NT2/D1 (cell line): ENCODE measurements around the gene MAP1LC3B.

Experiments
- DNase-seq: peaks from one replicate; pipeline ENCODE4 v3.0.0-alpha.2; 2011; ENCODE audit warnings: low read depth, low spot score
- H3K27me3 ChIP-seq: 2 replicates; pipeline ENCODE4 v1.6.0; 2011; ENCODE audit warnings: mild to moderate bottlenecking; ENCODE audit not compliant: insufficient read length, insufficient read depth
- H3K36me3 ChIP-seq: 2 replicates; pipeline ENCODE4 v1.6.1; 2011; ENCODE audit warnings: mild to moderate bottlenecking, low read length, mixed read lengths; ENCODE audit not compliant: insufficient read depth, insufficient read length
- H3K4me1 ChIP-seq: 2 replicates; pipeline ENCODE4 v1.5.1; 2011; ENCODE audit not compliant: insufficient read depth, insufficient read length
- H3K4me3 ChIP-seq: 2 replicates; pipeline ENCODE4 v1.5.1; 2011; ENCODE audit warnings: low read depth; ENCODE audit not compliant: insufficient read length
- H3K9ac ChIP-seq: 2 replicates; pipeline ENCODE4 v1.6.0; 2011; ENCODE audit warnings: low read depth; ENCODE audit not compliant: insufficient read length
- H3K9me3 ChIP-seq: 2 replicates; pipeline ENCODE4 v1.5.1; 2011; ENCODE audit warnings: mild to moderate bottlenecking, low read length; ENCODE audit not compliant: insufficient read depth
- SUZ12 ChIP-seq: IDR thresholded peaks from 2 replicates; pipeline ENCODE4 v1.6.1; 2011; ENCODE audit not compliant: insufficient read length, insufficient read depth; ENCODE audit errors: extremely low read depth
- YY1 ChIP-seq: IDR thresholded peaks from 2 replicates; pipeline ENCODE4 v1.6.1; 2011; ENCODE audit not compliant: insufficient read length, insufficient read depth
- ZNF274 ChIP-seq: IDR thresholded peaks from 2 replicates; pipeline ENCODE4 v1.6.1; 2011; ENCODE audit warnings: mild to moderate bottlenecking, low read depth, low read length

MAP1LC3B gene

GRCh38 chr16:87434146-87434667 lies 42.1 kb downstream of the MAP1LC3B start:
- Histone ChIP-seq H3K9me3 (no peaks in the 10 kb centered on the region), H3K4me1 (peaks cover 4% of the 10 kb centered on the region), H3K36me3 (peaks cover 40% of the 10 kb centered on the region), H3K9ac (no peak overlapping the region), H3K4me3 (no peak overlapping the region), H3K27me3 (no peaks in the 10 kb centered on the region)
- no peak for DNase-seq
- TF ChIP-seq ZNF274: no peak
- no peak for TF ChIP-seq YY1
- no peak for TF ChIP-seq SUZ12

- peaks cover 29% of the 10 kb centered on the region for H3K36me3 ChIP-seq
- no peaks in the 10 kb centered on the region for H3K9me3 ChIP-seq
- H3K4me3 ChIP-seq: no peak overlapping the region
- TF ChIP-seq YY1 (no peak), ZNF274 (no peak), SUZ12 (no peak)
- H3K4me1 ChIP-seq: peaks cover 4% of the 10 kb centered on the region
- no peak overlapping the region for H3K9ac ChIP-seq
- DNase-seq: no peak
- H3K27me3 ChIP-seq: no peaks in the 10 kb centered on the region
Observed at GRCh38 chr16:87435372-87436224, 43.5 kb downstream of the MAP1LC3B start.

GRCh38 chr16:87436225-87437172 lies 44.4 kb downstream of the MAP1LC3B start:
- no peaks in the 10 kb centered on the region for H3K9me3 ChIP-seq
- no peak overlapping the region for H3K9ac ChIP-seq
- H3K4me1 ChIP-seq: peaks cover 4% of the 10 kb centered on the region
- DNase-seq: no peak
- H3K36me3 ChIP-seq: peaks cover 29% of the 10 kb centered on the region
- H3K27me3 ChIP-seq: no peaks in the 10 kb centered on the region
- TF ChIP-seq ZNF274: no peak
- TF ChIP-seq YY1: no peak
- TF ChIP-seq SUZ12: no peak
- no peak overlapping the region for H3K4me3 ChIP-seq

- Histone ChIP-seq H3K9ac (no peak overlapping the region), H3K4me1 (peaks cover 4% of the 10 kb centered on the region), H3K4me3 (no peak overlapping the region), H3K9me3 (no peaks in the 10 kb centered on the region), H3K27me3 (no peaks in the 10 kb centered on the region), H3K36me3 (peaks cover 29% of the 10 kb centered on the region)
- DNase-seq: no peak
- TF ChIP-seq YY1 (no peak), SUZ12 (no peak), ZNF274 (no peak)
Observed at GRCh38 chr16:87437327-87437726, 45.2 kb downstream of the MAP1LC3B start.

GRCh38 chr16:87437911-87438610 lies 45.9 kb downstream of the MAP1LC3B start:
- H3K27me3 ChIP-seq: no peaks in the 10 kb centered on the region
- H3K9ac ChIP-seq: no peak overlapping the region
- TF ChIP-seq YY1: no peak
- TF ChIP-seq SUZ12: no peak
- no peak for TF ChIP-seq ZNF274
- H3K9me3 ChIP-seq: no peaks in the 10 kb centered on the region
- H3K4me3 ChIP-seq: no peak overlapping the region
- peaks cover 26% of the 10 kb centered on the region for H3K36me3 ChIP-seq
- no peak for DNase-seq
- peaks cover 4% of the 10 kb centered on the region for H3K4me1 ChIP-seq

- Histone ChIP-seq H3K27me3 (no peaks in the 10 kb centered on the region), H3K9ac (no peak overlapping the region), H3K36me3 (peaks cover 23% of the 10 kb centered on the region), H3K4me3 (no peak overlapping the region), H3K4me1 (peaks cover 4% of the 10 kb centered on the region), H3K9me3 (no peaks in the 10 kb centered on the region; the same call in 1 of the 2 replicates)
- TF ChIP-seq ZNF274: no peak
- TF ChIP-seq SUZ12: no peak
- no peak for TF ChIP-seq YY1
- no peak for DNase-seq
Observed at GRCh38 chr16:87438611-87438985, 46.5 kb downstream of the MAP1LC3B start.
